HG02884 (cell line): ENCODE measurements around the gene NUDT4.
"Not testable (repeated sequence)": the region's sequence is repeated elsewhere in the genome, so short reads cannot be mapped to it uniquely, and the experiment has no call there.

ENCODE experiments used
- ATAC-seq: cut with Tn5 transposase; IDR thresholded peaks from one replicate; pipeline ENCODE4 v1.9.1; 2021; ENCODE audit warnings: mild to moderate bottlenecking, moderate library complexity; ENCODE audit not compliant: unreplicated experiment

Gene NUDT4

DNA sequence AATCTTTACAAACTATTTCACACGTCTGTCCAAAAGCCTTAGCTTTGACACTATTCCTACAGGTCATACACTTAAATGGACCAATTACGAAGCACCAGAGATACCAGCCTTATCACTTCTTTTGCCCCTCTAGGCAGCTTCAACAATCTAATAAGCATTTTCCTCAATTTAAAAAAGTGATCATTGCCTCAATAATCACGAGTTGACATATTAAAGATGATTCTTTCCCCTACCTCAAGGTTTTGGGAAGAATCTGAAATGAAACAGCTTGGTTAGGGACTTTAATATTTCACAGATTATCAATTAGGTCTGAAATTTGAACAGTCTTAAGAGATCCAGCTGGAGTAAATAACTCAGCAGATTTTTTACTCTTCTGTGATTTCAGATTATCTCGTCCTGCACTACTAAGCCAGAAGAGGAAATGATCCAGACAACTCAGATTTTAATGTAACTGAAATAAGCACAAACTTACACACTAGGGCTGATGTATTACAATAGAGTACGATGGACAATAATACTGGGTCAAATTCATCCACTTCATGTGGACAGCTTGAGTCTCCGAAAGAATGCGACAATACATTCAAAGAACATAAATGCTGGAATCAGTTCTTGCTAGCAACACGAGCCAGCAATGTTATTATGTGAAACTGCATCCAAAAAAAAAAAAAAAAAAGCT is 48.1 kb downstream of the NUDT4 start:
- no peak for ATAC-seq

GRCh38 chr12:93426412-93426805 is 48.7 kb downstream of the NUDT4 start:
- no peak for ATAC-seq

- ATAC-seq: no peak
Observed at GRCh38 chr12:93427779-93428564, 50.2 kb downstream of the NUDT4 start.

DNA sequence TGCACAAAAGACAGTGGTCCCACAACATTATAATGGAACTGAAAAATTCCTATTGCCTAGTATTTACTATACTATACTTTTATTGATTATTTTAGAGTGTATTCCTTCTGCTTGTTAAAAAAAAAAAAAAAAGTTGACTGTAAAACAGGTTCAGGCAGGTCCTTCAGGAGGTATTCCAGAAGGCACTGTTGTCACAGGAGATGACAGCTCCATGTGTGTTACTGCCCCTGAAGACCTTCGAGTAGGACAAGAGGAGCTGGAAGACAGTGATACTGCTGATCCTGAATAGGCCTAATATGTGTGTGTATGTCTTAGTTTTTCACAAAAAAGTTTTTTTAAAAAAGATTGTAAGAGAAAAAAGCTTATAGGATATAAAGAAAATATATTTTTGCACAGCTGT is 51.7 kb downstream of the NUDT4 start:
- ATAC-seq: no peak

DNA sequence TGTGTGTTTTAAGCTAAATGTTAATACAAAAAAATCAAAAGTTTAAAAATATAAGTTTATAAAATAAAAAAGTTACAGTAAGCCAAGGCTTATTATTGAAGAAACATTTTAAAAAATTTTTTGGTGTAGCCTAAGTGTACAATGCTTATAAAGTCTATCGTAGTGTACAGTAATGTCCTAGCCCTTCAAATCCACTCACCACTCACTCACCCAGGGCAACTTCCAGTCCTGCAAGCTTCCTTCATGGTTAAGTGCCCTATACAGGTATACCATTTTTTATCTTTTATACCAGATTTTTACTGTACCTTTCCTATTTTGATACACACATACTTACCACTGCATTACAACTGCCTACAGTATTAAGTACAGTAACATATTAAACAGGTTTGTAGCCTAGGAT is 52.1 kb downstream of the NUDT4 start:
- no peak for ATAC-seq

- ATAC-seq: no peak
Observed at GRCh38 chr12:93430280-93430679, 52.6 kb downstream of the NUDT4 start.

DNA sequence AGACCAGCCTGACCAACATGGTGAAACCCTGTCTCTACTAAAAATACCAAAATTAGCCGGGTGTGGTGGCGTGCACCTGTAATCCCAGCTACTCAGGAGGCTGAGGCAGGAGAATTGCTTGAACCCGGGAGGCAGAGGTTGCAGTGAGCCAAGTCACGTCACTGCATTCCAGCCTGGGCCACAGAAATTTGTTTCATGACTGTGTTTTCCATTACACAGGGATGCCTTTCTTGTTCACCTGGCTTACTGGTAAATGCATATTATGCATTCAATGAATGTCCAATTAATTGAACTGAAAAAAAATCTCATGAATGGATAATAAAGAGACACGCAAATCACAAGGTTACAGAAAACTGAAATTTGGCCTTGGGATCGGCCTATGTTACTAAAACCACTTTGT is 54.3 kb downstream of the NUDT4 start:
- not testable (repeated sequence) for ATAC-seq

DNA sequence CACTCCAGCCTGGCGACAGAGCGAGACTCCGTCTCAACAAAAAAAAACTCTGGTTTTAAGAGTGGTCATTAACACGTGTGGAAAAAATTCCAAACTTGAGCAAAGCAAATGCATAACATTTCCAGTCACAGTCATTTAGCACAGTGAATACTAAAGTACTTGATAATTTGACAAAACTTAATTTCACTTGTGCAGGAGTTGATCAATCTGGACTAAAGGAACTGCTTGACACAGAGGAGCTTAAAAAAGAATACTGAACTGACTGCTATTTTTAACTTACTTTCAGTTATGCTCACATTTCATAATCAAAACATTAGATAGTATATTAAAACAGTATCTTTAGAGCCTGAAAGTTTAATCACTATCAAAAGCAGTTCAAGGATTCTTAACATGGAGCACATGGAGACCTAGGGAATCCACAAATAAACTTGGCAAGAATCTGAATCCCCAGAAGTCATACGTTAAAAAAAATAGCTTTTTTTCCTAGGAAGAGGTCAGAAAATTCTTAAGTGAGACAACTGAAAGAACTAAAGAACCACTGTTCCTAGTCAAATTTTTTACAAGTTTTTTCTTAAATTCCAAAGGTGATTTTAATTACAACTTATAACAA is 56.6 kb downstream of the NUDT4 start:
- ATAC-seq: no peak

GRCh38 chr12:93438266-93439050 is 60.7 kb downstream of the NUDT4 start:
- ATAC-seq: no peak

- ATAC-seq: no peak
Observed at GRCh38 chr12:93440043-93440835, 62.5 kb downstream of the NUDT4 start.

DNA sequence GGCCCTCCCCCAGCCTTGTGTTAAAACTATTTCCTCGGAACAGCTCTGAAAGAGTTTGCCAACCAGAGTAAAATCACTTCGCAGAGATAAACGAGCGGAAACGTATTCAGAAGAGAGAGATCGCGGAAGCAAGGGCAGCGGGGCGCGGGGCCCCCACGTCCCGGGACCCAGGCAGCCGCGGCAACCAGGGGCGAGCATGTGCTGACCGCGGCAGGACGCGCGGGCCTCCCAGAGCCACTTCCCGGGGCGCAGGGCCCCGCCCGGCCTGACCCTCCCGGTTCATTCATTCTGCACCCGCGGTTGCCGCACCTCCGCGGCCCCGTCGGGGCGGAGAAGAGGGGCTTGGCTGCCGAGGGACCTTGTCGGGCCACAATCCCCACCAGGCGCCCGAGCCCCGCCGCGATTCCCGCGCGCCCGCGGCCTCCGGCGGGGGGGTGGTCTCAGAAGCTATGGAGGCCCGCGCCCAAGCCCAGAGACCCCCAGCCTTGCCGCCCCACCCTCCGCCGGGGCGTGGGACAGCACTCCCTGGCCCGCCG is 63.4 kb downstream of the NUDT4 start:
- ATAC-seq: no peak

DNA sequence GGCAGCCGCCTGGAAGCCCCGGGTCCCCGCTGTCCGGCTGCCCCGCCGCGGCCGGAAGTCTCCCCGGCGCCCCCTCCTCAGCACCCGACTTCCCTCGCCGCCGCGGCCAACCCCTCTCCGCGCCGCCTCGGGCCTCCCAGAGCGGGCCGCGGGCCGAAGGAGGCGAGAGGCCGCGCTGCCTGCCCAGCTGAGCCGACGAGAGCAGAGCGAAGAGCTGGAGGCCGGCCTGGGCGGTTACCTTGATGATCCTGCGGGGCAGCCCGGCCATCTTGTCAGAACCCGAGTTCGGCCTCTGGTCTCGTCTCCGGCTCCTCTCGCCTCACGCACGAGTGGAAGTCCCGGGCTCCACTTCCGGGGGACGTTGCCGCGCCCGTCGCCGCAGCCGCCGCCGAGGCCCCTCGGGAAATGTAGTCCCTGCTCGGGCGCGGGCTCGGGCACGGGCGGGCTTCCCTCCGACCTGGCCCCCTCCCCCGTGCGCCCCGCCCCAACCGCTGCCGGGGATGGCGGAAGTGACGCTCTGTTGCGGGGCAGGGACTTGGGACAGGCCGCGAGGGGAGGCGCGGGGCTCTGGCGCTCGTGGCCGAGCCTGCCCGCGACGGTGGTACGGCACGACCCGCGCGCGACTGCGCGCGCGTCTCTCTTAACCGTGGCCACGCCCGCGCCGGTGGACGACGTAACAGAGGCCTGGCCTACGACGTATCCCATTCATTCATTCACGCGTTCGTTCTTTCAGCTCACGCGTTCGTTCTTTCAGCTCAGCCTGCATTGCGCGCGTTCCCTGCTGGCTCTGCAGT is 64.1 kb downstream of the NUDT4 start, which contains the start of gene UBE2N:
Gene UBE2N, minus strand, starts transcription at position 331 of the 794 bp plus-strand sequence. Its CDS starts 63 bp downstream, at position 268.
- ATAC-seq: peak; percentile 76

- ATAC-seq: no peak
Observed at GRCh38 chr12:93442411-93443340, 65.0 kb downstream of the NUDT4 start.

GRCh38 chr12:93443576-93443975 is 65.9 kb downstream of the NUDT4 start:
- ATAC-seq: no peak

DNA sequence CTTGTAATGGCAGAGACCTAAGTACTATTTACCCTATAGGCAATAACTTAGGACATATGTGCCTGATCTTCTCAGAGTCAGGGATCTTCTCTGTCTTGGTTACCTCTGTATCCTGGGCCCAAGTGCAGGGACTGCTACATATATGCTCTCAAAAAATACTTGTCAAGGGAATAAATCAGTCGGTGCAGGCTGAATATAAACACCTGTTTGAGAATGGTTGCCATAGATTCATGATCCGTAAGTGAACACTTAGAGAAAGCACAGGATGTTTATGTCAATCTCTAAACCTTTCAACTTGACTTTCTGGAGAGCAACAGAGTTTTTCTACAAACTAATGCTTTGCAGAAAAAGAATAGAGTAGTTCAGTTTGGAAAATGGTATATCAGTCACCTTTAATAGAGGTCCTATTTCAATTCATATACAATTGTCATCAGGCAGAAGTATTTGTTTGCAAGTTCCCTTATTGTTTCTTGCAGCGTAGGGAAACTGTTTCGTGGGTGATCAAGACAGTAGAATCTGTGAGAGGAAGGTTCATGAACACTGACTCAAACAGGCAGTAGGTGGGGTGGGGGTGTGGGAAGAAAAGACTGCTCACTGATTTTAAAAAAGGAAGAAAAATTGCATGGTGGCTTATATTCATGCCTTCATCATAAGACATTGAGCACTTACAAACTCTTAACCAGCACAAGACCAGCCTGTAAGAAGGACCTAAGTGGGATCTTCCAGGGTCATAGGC is 70.0 kb downstream of the NUDT4 start:
- ATAC-seq: no peak

DNA sequence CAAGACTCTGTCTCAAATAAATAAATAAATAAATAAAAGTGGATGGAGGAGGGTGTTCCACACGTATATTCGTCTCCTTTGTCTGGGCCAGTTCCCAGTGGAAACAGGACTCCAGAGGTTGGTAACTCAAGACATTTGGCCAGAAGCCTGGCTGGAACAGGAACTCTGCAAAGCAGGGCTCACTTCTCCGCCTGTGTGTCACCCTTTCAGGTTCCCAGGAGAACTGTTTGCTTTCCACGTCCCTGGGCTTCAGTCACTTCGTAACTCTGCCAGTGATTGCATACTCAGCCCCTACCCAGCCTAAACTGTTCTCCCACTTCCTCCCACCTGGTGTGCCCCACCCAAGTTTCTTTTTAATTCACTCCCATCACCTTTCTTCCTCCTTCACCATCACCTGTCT is 71.1 kb downstream of the NUDT4 start:
- ATAC-seq: no peak

DNA sequence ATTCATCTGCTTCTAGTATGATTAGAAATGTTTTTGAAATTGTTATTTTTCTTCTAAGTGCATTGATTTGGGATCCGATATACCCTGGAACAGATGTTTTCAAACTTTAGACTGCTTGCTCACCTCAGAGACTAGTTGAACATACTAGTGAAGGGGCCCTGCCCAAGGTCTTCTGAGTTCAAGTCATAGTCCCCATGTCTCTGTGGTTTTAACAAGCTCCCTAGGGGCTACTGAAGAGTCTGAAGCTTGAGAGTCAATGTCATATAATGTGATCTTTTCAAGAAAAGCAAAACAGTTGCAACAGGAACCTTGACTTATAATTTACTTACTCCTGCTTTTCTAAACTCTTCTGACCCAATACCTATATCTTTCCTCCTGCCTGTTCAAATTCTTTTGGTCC is 71.6 kb downstream of the NUDT4 start:
- ATAC-seq: no peak
